HG02970 (cell line): ENCODE measurements around the gene GJC2.

Experiments
- ATAC-seq: cut with Tn5 transposase; IDR thresholded peaks from one replicate; pipeline ENCODE4 v1.9.1; 2021; ENCODE audit warnings: mild to moderate bottlenecking, moderate library complexity, moderate number of reproducible peaks; ENCODE audit not compliant: unreplicated experiment, low FRiP score

Gene GJC2

DNA sequence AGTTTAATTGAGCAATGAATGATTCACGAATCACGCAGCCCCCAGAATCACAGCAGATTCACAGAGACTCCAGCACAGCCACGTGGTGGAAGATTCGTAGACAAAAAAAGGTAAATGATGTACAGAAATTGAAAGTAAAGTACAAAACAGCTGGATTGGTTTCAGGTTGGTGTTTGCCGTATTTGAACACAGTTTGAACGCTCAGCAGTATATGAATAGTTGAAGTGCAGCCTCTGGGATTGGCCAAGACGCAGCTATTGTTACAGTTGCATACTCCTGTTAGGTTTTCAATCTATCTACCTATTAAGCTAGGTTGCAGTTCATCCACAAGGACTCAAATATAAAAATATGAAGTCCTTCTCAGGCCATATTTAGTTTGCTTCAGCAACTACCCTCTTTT lies 37.6 kb upstream of the GJC2 start:
- no peak for ATAC-seq

DNA sequence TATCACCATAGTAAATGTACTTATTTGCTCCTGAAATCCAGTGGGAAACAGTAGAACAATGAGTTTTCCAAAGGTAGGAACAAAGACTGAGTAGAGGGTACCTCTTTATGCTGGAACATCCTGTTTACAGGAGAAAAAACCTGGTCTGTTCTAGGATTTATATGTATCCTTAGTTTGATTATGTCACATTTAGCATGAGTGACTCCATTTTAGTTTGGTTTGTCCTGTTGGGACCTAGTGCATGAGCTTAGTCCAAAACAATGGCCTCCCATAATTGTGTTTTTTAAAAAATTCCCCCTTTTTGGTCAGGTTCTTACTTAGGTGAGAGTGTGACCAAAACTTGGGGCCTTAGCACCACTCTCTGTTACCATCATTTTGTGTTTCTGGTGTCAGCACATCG lies 37.1 kb upstream of the GJC2 start:
- no peak for ATAC-seq

DNA sequence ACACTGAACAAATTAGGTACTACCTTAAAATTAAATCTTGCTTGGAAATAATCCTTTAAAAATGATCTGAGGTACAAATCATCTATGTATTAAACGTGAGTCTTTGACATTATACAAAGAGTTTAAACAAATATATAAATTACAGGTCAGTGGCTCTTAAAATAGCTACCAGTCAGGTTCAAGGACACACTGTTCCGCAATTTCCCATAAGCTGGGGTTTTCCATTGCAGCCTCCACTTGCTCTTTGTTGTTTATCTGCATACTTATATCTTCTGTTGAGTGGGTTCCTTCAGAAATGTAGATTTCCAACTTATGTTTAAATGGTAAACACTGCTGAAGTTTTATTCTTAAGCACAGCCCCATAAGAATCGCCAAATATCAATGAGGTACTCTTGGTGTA lies 34.9 kb upstream of the GJC2 start:
- ATAC-seq, result no peak

DNA sequence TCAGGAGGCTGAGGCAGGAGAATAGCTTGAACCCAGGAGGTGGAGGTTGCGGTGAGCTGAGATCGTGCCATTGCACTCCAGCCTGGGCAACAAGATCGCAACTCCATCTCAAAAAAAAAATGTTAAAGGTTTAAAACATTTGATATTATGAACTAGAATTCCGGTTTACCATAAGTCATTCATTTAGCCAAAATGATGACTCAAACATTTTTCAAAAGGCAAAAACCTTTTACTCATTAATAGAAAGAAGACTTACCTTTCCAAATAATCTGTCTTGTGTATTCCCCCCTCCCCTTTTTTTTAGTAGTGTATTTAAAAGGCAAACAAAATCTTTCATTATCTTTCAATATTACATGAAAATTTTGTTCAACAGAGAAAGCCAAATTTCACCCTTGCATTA lies 32.4 kb upstream of the GJC2 start:
- ATAC-seq, result no peak

DNA sequence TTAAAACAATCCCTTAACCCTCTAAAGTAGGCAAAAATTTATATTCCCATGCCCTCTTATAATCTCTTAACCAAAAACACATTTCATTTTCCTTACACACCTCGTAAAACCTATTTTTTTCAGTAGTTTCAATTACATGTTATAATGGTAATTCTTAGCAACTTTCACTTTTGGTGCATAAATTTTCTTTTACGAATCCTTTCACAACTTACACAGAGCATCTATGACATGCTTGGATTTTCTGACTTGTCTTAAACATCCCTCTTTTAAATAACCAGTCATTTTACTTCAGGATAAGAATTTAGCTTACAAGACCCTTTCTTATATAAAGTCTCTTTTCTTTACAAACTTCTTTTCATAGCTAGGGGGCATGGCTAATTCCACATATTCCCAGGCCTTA lies 31.7 kb upstream of the GJC2 start:
- ATAC-seq, result no peak

DNA sequence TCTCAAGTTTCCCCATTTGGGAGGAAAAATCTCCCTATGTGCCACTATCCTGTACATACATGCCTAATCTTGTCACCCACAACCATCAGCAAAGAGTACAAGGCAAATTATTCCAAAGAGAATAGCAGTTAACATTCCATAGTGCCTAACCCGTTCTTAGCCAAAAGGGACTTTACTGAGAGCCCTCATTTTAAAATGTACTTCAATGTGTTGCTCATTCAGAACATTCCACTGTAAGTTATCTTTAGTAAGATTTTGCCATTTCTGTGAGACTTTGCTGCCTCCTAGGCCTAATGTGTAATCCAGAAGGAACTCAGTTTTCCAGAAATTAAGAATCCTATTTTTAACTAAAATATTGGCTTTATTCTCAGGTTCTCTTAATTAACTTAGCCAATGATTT lies 29.4 kb upstream of the GJC2 start:
- no peak for ATAC-seq

DNA sequence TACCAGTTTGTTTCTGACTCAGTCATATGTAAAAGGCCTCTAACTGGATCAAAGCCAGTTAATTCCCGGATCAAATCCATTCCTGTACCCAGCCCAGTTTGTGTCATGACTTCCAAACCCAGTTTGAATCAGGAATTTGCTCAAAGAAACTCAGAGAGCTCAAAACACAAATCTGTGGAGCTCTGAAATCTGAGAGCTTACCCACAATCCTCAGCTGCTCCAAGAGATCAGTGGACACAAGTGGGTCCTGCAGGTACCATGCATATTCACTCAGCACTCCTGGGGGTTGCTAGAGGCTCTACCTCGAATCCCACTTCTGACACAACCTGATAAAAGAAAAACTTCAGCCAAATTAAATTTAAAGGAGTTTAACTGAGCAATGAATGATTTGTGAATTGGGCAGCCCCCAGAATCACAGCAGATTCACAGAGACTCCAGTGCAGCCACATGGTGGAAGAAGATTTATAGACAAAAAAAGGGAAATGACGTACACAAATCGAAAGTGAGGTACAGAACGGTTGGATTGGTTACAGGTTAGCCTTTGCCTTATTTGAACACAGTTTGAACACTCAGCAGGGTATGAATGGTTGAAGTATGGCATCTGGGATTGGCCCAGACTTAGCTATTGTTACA lies 28.8 kb upstream of the GJC2 start:
- no peak for ATAC-seq

DNA sequence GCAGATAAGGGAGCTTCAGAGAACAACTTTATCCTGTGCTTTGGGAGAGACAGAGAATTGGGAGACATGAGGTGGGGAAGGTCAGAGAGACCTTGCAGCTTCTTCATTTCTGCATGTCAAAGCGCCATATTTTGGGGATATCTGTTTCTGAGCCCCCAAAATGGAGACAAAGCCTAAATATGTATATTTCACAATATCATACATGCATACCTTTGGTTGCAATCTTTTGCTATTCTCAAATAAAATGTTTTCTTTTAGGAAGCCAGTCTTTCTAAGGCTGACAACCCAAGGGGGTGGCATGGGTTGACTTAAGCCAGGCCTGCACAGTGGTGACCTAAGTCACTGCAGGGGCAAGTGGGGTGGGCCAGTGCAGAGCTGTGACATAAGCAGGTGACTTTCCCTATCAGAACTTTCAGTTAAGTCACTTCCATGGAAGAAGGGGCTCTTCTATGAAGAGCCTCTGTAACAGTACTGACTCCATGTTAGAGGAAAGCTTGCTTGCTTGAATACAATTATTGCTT lies 26.7 kb upstream of the GJC2 start:
- no peak for ATAC-seq

DNA sequence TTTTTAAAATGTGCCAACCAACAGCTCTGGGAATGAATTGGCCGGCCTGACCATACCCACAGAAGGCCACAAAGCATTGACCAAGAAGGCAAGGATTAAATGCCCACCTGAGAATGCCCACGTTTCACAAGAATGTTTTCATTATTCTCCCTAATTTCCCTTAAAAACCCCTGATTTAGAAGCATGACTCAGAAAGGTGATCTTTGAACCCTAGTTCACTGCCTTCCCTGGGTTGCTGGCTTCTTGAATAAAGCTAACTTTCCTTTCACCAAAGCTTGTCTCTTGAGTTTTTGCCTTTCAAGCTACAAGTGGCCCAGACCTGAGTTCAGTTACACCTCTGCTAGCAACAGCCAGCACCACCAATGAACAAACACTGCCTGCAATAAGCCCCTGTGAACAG lies 26.2 kb upstream of the GJC2 start:
- ATAC-seq, result no peak

DNA sequence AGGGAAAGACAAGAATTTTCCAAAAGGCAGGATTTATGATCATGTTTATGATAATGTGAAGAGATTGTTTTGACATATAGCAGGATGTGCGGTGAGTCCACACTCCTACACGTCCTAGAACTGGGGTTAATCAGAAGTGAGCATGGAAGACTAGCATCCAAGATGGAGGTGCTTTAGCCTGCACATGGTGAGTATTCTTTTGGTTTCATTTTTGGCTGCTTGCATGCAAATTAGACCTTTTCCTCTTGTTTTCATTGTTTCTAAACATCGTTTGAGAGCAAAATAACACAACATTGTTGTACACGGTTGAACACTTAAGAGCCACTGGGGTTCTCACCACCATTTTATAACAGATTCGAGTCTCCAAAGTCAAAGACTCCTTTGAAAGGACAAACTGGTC lies 24.5 kb upstream of the GJC2 start:
- no peak for ATAC-seq

DNA sequence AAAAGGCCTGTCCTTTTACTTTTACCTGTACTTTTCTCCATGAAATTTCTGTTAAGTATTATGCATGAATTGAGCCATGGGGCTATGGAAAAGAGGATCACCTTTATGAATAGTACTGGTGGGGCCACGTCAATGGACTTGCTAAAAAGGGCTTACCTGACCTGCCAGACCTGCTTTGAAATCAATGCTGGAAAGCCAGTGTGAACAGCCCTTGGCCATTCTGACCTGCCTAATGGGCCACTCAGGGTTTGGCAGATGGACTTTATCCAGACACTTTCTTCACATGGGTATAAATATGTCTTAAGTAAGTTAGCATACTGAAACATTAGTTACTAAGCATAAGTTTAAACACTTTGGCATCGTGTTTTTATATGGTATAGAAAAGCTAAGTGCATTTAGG lies 18.0 kb upstream of the GJC2 start:
- no peak for ATAC-seq

DNA sequence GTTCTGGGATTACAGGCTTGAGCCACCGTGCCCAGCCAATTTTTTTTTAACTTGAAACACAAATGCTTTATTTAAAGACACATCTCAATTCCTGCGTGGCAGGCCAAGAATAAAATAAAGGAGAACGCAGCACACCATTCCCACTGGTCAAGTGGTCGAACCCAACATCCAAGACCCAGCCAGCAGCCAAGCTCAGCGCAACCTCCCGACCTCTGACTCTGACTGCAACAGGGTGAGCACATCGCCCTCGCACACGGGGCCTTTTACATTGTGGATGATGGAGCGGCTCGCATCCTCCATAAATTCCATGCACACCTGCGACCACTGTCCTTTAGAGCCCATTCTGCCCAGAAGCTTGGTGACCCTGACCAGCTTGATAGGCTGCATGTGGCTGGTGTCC lies 15.1 kb upstream of the GJC2 start:
- no peak for ATAC-seq

DNA sequence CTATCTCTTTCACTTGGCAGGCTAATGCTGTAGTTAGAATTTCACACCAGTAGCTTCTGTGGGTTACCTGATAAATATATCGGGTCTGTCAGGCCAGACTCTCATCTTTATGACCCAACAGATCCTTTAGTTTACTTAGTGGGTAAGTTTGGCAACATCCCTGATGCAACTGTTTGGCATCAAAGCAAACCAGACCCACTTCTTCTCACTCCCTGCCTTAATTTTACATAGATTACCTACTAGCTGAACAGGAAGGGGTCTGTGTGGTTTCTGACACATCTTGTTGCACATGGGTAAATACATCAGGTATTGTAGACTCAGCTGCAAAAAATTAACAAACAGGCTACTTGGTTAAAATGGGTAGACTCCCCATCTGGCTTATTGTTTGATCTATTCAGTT lies 12.8 kb upstream of the GJC2 start:
- ATAC-seq, result no peak

DNA sequence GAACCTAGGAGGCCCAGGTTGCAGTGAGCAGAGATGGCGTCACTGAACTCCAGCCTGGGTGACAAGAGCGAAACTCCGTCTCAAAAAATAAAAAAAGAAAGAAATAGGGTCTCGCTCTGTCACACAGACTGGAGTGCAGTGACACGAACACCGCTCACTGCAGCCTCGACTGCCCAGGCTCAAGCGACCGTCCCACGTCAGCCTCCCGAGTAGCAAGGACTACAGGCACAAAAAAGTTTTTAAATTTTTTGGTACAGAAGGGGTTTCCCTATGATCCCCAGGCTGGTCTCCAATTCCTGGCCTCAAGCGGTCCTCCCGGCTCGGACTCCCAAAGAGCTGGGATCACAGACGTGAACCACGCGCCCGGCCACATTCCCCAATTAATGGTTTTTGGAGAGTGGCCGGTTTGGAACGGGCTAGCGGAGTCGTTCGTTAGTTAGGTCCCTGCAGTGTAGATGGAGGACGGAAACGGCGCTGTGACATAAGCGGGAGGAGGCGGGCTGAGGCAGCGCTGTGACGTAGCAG lies 10.3 kb upstream of the GJC2 start:
- ATAC-seq, result no peak

DNA sequence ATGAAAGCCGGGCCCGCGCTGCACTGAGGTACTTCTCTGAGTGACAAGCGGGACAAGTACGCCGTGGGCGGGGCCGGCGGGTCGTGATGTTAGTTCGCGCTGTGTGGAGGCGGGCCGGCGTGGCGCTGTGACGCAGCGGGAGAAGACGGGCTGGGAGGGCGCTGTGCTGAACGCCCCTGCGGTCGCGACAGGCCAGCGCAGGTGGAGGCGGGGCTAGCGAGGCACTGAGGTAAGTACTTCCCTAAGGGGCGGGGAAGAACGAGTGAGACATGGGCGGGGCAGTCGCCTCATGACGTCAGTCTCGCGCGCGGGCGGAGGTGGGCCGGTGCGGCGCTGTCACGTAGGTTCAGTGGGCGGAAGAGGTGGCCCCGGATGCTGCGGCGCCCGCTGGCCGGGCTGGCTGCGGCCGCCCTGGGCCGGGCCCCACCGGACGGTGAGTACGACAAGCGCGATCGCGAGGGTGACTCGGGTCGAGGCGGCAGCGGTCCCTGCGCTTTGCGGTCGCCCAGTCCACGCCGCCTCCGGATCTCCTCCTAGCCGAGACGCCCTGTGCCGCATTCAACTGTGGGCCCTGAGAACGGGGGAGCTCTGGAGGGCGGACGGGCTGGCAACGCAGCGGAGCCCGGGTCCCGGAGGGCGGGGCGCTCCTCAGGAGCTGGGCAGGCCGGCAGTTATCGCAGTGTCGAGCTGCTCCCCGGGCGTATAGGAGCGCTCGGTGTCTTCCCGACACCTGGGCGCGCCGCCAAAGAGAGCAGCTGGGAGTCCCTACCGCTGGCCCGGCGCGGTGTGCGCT lies 9.6 kb upstream of the GJC2 start, which contains the start of gene GUK1:
TSS of gene GUK1 (plus strand) at position 349 of the 793 bp plus-strand sequence. CDS start at position 373, 24 bp downstream.
- ATAC-seq, result peak; percentile 93

DNA sequence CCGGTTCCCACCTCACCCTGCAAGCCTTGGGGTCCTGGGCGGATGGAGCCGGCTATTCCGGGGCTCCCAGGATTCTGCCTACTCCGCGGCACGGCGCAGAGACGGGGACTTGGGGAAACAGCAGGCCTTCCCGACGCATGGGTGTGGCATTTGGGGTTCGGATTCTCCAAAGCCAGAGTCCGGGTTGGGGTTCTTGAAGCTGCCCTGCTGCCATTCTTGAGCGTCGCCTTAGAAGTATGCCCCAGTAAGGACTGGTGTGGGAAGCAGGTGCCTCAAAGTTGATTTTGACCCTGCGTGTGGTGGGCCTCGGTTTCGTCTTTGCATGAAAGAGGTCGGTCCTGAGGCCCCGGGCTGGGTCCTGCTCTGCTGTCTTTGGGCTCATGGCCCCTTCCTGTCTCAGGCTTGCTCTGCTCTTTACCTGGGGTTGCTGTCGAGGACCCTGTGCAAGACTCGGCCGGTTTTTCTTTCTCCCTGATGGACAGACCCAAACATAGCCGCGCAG lies 9.0 kb upstream of the GJC2 start:
- no peak for ATAC-seq

DNA sequence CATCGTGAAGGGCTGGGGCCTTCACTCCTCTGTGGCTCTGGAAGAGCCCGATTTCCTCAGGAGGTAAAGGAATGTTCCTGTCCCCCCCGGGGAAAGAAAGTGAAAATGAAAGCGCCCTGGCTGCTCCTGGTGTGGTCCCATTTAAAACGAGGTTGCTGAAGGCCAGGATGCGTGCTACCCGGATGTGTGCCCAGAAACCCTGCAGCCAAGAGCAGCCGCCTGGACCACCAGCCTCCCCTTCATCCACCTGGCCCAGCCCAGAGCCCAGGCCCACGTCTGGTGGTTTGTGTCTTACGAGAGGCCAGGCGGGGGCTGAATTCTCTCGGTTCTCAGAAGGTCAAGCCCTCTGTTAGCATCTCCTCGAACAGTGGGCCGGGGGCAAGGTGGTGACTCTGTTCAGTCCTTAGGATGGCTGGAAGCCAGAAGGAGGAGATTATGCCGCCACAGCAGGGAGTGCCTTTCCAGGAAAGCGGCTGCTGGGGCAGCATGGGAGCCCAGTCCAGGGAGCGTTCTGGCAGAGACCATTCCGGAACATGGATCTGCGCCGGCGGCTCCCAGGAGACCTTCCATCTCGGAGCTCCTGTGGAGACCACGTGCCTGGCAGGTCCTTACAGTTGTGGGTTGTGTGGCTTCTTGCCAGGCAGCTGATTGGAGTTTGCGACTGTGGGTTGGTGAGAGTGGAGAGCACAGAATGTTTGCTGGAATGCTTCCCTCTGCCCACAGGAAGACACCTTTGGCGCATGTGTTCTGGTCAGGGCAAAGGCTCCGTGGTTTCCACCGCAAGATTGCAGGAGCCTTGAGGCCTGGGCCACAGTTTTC lies 8.3 kb upstream of the GJC2 start:
- ATAC-seq, result no peak

DNA sequence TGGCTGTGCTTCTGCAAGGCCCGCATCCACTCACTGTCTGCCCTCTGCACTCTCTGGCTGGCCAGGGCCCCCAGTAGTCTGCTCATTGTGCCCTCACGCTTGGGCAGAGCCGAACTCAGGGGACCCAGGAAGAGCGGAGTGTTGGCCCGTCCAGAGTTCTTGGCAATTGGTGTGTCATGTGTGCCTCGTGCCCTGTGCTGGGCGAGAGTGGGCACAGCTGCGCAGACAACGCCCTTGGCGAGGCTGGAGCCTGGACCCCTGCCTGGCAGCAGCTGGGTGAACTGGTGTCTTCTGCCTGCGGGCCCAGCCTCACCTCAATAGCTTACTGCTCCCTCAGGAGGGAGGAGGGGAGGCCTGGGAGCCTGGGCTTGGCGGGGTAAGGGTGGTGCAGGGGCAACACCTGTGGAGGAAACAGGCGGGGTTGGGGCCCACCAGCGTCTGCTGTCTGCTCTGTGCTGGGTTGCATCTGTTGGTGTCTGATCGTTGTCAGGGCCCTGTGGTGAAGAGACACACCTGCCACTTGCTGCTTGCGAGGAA lies 7.5 kb upstream of the GJC2 start:
- ATAC-seq, result no peak

DNA sequence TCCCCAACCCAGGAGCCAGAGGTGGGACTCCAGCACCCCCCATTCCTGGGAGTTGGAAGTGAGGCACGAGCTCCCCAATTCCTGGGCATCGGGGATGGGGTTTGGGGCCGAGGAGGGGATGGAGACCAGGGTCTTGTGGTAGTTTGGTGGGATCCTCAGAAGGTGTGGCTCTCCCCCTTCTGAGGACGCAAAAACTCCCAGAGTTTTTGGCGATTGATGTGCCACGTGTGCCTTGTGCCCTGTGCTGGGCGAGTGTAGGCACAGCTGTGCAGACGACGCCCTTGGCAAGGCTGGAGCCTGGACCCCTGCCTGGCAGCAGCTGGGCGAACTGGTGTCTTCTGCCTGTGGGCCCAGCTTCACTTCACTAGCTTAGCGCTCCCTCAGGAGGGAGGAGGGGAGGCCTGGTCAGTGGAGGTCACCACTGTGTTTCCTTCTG lies 7.0 kb upstream of the GJC2 start:
- no peak for ATAC-seq

DNA sequence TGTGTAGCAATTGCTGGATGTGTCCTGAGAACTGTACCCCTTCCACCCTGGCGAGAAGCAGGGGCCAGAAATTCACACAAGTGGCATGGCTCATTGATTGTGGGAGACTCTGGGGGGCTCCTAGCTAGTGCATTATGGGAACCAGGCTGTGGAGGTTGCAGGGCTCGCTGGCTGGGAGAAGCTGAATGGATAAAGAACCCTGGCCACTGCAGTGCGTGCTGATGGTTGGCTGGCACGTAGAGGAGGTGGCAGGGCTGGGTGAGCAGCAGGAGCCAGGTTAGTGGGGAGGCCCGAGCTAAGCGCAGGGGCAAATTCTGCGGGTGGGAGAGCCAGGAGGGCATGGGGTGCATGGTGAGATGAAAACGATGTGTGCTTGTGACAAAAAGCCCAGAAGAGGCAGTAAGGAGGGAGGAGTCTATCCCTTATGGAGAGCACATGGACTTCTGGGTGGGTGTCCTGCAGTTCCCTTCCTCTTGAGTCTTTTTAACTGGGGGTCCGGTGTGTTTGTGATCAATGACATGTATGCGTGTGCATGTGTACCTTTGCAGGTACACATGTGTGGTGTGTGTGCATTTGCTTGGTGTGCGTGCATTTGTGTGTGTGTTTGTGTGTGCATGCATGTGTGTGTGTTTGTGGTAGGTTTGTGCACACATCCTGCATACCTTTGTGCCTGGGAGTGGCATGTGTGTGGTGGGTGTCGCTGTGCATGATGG lies 6.1 kb upstream of the GJC2 start:
- no peak for ATAC-seq
